Subcutaneous adipose tissue (tissue), 4 donors: Measurements from ENCODE around the gene GPR143. TPM values are rescaled to one million over a fixed set of nuclear protein-coding genes. Genes with fewer than 3 reads are reported as not detected.

Experiments
- CTCF ChIP-seq: fragments of 450-650 bp; IDR thresholded peaks from one replicate; pipeline ENCODE4 v1.5.1; 2016; ENCODE audit warnings: low read depth, mild to moderate bottlenecking, control low read depth, antibody characterized with exemption, moderate library complexity
- total RNA-seq, 4 donors: library from RNA; depleted of rRNA; stranded (reverse); fragments of >200 nt; gene quantifications; one replicate each; pipeline ENCODE4 v1.1.0, GENCODE V29; 2016

GPR143 gene
- total RNA-seq, 4 donors from 2014 or later = not detected

GRCh38 chrX:9739130-9739529 is 26.5 kb downstream of the GPR143 start:
- TF ChIP-seq CTCF = no peak

GRCh38 chrX:9738151-9738550 is 27.5 kb downstream of the GPR143 start:
- no peak for TF ChIP-seq CTCF

GRCh38 chrX:9737363-9737762 is 28.3 kb downstream of the GPR143 start:
- TF ChIP-seq CTCF = no peak

- TF ChIP-seq CTCF = no peak
Observed at GRCh38 chrX:9730752-9731151, 34.9 kb downstream of the GPR143 start.

GRCh38 chrX:9730078-9730477 is 35.6 kb downstream of the GPR143 start:
- no peak for TF ChIP-seq CTCF

- no peak for TF ChIP-seq CTCF
Observed at GRCh38 chrX:9729171-9729885, 36.3 kb downstream of the GPR143 start.

GRCh38 chrX:9728261-9728660 is 37.4 kb downstream of the GPR143 start:
- TF ChIP-seq CTCF = no peak
